NK-92 (cell line): Measurements from ENCODE around the gene AMFR.

ENCODE experiments used
- DNase-seq: peaks from one replicate; lab custom pipeline; 2025; ENCODE audit not compliant: unreplicated experiment; lab: John Stamatoyannopoulos, UW

Gene AMFR

DNA sequence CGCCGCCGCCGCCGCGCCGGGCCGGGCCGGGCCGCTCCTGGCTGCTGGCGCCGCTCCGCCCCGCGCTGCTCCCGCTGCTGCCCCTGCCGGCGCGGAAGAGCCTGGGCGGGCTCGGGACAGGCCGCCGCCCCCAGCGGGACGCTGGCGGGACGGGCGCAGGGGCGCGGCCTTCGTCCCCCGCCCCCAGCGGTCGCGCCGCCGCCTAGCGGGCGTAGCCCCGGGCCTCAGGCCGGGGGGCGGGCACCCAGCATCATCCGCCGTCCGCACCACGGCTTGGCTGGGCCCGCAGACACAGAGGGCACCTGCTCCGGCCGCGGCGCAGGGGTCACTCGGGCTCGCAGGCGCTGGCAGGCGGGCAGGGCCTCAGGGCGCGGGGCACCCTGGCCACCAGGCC lies at the start of gene AMFR:
Gene AMFR (minus strand): TSS at position 107 of the 394 bp plus-strand sequence. CDS start 218 bp downstream, outside the sequence.
- no peak for DNase-seq

DNA sequence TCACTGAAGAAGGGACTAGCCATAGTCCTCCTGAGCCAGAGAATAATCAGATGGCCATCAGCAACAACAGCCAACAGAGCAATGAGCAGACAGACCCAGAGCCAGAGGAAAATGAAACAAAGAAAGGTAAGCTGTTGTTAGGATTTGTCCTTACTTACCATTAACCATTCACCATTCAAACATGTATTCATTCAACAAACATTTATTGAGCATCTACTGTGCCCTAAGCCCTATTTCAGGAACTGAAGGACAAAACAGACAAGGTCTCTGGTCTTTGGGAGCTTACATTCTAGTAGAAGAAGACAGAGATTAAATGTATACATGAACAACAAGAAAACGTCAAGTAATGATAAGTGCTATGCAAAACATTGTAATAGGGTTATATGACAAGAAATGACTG lies 45.3 kb upstream of the AMFR start:
- no peak for DNase-seq

DNA sequence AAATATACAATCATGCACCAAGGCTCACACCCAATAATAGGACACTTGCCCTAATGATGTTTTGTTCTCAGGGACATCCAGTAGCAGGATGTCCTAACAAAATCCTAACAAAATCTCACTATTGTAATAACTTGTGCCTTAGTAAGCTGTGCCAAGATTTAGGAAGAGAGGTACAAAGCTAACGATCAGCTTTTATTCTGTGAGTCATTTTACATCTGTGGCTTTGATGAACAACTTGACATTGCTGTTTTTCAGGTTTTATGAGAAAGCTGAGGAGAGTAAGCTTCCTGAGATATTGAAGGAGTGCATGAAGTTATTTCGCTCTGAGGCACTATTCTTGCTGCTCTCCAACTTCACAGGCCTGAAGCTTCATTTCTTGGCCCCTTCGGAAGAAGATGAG lies 44.9 kb upstream of the AMFR start:
- DNase-seq = no peak

GRCh38 chr16:56469748-56470147 lies 44.4 kb upstream of the AMFR start:
- no peak for DNase-seq

GRCh38 chr16:56468800-56469199 lies 43.5 kb upstream of the AMFR start:
- no peak for DNase-seq

GRCh38 chr16:56466344-56466743 lies 41.0 kb upstream of the AMFR start:
- no peak for DNase-seq

- no peak for DNase-seq
These were observed 37.8 kb upstream of the AMFR start for GRCh38 chr16:56463153-56463552.

DNA sequence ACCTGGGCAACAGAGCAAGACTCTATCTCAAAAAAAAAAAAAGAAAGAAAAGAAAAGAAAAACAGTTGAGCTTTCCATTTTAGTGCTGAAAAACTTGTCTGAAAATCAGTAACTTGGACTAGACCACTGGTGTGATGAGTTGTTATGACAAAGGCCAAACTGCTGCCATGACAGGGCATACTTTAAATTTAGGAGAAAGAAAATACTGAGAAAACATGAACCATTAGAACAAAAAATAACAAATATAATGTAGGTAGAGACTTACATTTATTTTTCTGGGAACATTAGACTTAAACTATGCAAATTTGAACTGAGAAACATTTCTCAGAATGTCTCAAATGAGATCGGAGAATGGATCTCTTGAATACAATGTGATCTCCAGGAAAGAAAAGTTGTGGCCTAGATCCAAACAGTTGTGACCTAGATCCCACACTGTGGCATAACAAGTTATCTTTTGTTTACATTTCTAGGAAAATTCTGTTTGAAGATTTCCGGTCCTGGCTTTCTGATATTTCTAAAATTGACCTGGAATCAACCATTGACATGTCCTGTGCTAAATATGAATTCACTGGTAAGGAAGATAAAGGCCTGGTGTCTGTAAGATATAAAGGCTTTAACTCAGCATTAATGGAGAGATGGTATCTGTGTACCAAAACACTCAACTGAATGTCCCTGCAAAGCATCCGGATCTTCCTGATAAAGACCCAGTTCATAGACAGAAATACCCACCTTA lies 36.9 kb upstream of the AMFR start:
- DNase-seq = no peak

- no peak for DNase-seq
These were observed 34.8 kb upstream of the AMFR start for GRCh38 chr16:56460101-56460500.

- no peak for DNase-seq
These were observed 32.7 kb upstream of the AMFR start for GRCh38 chr16:56457927-56458470.

- no peak for DNase-seq
These were observed 26.7 kb upstream of the AMFR start for GRCh38 chr16:56451753-56452689.

- DNase-seq = peak; percentile 62
These were observed 25.8 kb upstream of the AMFR start, which contains the start of the genes NUDT21 and OGFOD1 for GRCh38 chr16:56450986-56451752. Gene NUDT21 (minus strand): TSS chr16:56451332. CDS start chr16:56451202, 130 bp downstream. Gene OGFOD1 (plus strand): TSS chr16:56451554. CDS start chr16:56451613, 59 bp downstream.

DNA sequence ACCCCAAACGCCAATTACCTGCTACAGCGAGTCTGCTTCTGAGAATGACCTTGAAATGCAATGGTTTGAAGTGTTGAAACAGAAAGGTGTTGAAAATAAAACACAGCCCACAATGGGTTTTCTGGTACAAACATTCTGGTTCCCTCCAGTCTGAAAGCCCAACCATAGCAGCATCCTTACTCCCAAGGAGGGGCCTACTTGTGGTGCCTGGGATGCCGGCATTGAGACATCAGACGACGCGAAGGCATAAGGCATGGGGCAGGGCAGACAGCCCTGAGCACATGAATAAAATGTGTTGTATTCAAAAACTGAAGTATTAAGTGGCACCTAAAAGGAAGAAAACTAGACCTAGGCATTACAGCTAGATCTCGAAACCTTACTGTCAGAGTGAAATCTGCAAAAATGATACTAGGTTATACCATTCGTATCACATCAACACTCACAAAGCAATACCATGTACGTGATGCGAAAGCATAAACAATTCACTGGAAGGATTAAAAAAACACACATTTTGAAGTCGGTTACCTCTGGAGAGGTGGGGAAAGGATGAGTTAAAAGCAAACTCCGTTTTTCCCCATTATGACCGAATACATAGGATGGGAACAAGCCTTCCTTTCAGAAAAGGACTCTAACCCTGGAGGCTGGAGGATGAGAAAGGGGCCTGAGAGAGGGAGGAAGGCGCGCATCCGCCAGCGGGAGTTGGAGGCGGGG lies 25.1 kb upstream of the AMFR start:
- DNase-seq = no peak

- DNase-seq = no peak
These were observed 22.7 kb upstream of the AMFR start for GRCh38 chr16:56448005-56448404.

GRCh38 chr16:56447286-56447685 lies 21.9 kb upstream of the AMFR start:
- no peak for DNase-seq

- no peak for DNase-seq
These were observed 12.7 kb upstream of the AMFR start for GRCh38 chr16:56438038-56438437.

DNA sequence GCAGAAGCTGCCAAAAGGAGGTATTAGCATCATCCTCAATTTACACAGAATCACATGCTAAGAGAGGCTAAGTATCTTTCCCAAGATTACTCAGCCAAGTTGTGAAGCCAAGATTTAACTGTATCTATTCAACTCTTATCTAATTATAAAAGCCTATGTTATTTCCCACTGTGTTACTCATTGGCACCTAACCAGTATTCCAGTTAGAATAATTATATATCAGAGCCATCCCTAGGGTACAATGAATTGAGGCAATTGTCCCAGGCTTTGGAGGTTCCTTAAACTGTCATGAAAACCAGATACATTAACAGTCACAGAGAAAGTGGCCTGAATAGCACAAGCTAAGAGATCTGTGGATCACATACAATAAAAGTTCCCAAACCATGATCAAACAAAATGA lies 10.9 kb upstream of the AMFR start:
- DNase-seq = no peak

GRCh38 chr16:56428091-56428490 lies 2.7 kb upstream of the AMFR start:
- DNase-seq = no peak

DNA sequence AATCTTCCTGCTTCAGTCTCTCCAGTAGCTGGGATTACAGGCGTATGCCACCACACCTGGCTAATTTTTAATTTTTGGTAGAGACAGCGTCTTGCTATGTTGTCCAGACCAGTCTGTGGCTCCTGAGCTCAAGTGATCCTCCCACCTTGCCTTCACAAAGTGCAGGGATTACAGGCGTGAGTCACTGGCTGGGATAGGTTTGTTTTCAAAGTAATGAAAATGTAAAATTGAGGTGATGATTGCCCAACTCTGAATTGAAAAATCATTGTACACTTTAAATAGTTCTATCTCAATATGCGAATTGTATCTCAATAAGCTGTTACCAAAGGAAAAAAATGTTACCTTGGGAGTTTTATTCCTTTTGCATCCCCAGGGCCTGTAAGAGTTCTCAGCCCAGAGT lies 1.2 kb upstream of the AMFR start:
- no peak for DNase-seq

GRCh38 chr16:56424791-56425438 lies 430 bp downstream of the AMFR start:
- DNase-seq = no peak
